Gastrocnemius medialis (tissue), 4 donors: ENCODE measurements around the gene HAVCR2. TPM values are rescaled to one million over a fixed set of nuclear protein-coding genes. Genes with fewer than 3 reads are reported as not detected.
"Not testable (repeated sequence)": the region's sequence is repeated elsewhere in the genome, so short reads cannot be mapped to it uniquely, and the experiment has no call there.

Experiments used
- ATAC-seq, 2 donors: fragments of 150-250 bp; one replicate each; pipeline ENCODE4 v1.9.1; 2016
- DNase-seq, 2 donors: peaks; one replicate each; pipeline ENCODE4 v3.0.0-alpha.2; 2019
- H3K27ac ChIP-seq, 4 donors: fragments of 200-600 bp; sonication (generic); 1 replicate in 1 of 4; 2 replicates in 3 of 4; pipeline ENCODE4 v1.5.1; 2016 to 2018; ENCODE audit warnings: mild to moderate bottlenecking in 2 of 4, moderate library complexity in 1 of 4
- H3K27me3 ChIP-seq, 3 donors: fragments of 200-600 bp; sonication (generic) in 2 of 3; 1 replicate in 1 of 3; 2 replicates in 2 of 3; pipeline versions ENCODE4 v1.5.1 to v1.6.0; 2016 to 2019; ENCODE audit warnings: mild to moderate bottlenecking in 1 of 3, moderate library complexity in 1 of 3
- H3K36me3 ChIP-seq, 2 donors: fragments of 200-600 bp; sonication (generic) in 1 of 2; one replicate each; pipeline ENCODE4 v1.5.1; 2017 to 2018
- H3K4me1 ChIP-seq, 2 donors: fragments of 200-600 bp; sonication (generic) in 1 of 2; one replicate each; pipeline ENCODE4 v1.5.1; 2016 to 2017; ENCODE audit warnings: mild to moderate bottlenecking in 2 of 2
- H3K4me3 ChIP-seq, 4 donors: fragments of 200-600 bp; sonication (generic) in 3 of 4; 1 replicate in 1 of 4; 2 replicates in 3 of 4; pipeline ENCODE4 v1.5.1; 2016 to 2019; ENCODE audit warnings: mild to moderate bottlenecking in 2 of 4
- H3K9me3 ChIP-seq, 3 donors: fragments of 200-600 bp; sonication (generic) in 2 of 3; 1 replicate in 1 of 3; 2 replicates in 2 of 3; pipeline ENCODE4 v1.5.1; 2016 to 2019
- CTCF ChIP-seq, 5 experiments: fragments of 450-650 bp in 3 of 5; fragments of 200-600 bp in 2 of 5; sonication (generic) in 2 of 5; IDR thresholded peaks in 4 of 5; conservative IDR thresholded peaks in 1 of 5; 1 replicate in 4 of 5; 2 replicates in 1 of 5; pipeline ENCODE4 v1.5.1; 2016 to 2019; ENCODE audit warnings: antibody characterized with exemption in 5 of 5, mild to moderate bottlenecking in 3 of 5, moderate library complexity in 3 of 5
- POLR2A ChIP-seq, 2 donors: fragments of 450-650 bp; IDR thresholded peaks; one replicate each; pipeline ENCODE4 v1.6.1; 2017; ENCODE audit warnings: antibody characterized with exemption in 2 of 2, mild to moderate bottlenecking in 2 of 2, moderate library complexity in 2 of 2
- in situ Hi-C, 4 donors: fragments of 200-750 bp; cut with MboI; loops; one replicate each; pipeline versions ENCODE4 v1.15.0 to v1.8.0; 2017; ENCODE audit warnings: low sequenced_read_pairs in 4 of 4
- intact Hi-C: fragments of 100-400 bp; cut with DNase I; formaldehyde crosslinking; loops from one replicate; pipeline ENCODE4 v1.15.1; 2023; ENCODE audit warnings: low total_unique reads
- total RNA-seq, 4 donors: library from RNA; depleted of rRNA; stranded (reverse); fragments of >200 nt; gene quantifications; one replicate each; pipeline versions ENCODE4 v1.1.0 to v1.2.3, GENCODE V29; 2016

Gene HAVCR2
- total RNA-seq, 4 donors from 2014 or later = 1.2 to 5.0 (median 1.6) TPM

DNA sequence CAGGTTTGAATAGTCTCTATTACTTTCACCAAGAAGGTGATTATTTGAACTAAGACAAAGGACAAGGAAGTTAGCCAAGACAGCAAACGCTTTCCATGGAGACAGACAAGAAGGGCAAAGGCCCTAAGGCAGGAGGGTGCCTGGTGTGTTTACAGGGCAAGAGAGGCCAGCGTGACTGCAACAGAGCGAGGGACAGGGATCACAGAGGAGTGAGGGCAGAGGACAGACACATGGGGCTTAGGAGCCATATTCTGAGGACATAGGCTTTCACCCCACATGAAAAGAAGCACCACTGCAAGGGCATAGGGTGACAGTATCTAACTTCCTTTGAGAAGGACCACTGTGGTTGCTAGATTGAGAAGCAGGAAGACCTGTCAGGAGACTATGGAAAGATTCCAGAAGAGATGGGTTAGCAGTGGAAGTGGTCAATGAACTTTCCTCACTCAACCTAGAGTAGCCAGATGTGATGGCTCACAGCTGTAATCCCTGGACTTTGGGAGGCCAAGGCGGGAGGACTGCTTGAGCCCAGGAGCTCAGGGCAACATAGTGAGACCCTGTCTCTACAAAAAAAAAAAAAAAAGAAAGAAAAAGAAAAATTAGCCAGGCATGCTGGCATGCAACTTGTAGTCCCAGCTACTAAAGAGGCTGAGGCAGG lies 44.9 kb downstream of the HAVCR2 start:
- intact Hi-C loops = no loop called here
- H3K4me3 ChIP-seq = no peak overlapping the region
- in situ Hi-C loops = no loop called here
- TF ChIP-seq CTCF (IDR thresholded peaks at IDR 0.05 in 4 of 5, conservative IDR thresholded peaks at IDR 0.05 in 1 of 5) = no peak
- TF ChIP-seq POLR2A (IDR thresholded peaks at IDR 0.05) = no peak
- no peak overlapping the region for H3K27ac ChIP-seq
- ATAC-seq = no peak
- no peak for DNase-seq
- no peaks in the 10 kb centered on the region for H3K9me3 ChIP-seq
- H3K27me3 ChIP-seq = no peaks in the 10 kb centered on the region
- H3K4me1 ChIP-seq = no peaks in the 10 kb centered on the region
- H3K36me3 ChIP-seq = no peaks in the 10 kb centered on the region

GRCh38 chr5:157059891-157060290 lies 49.0 kb downstream of the HAVCR2 start:
- Histone ChIP-seq H3K36me3 (no peaks in the 10 kb centered on the region), H3K4me1 (no peaks in the 10 kb centered on the region), H3K4me3 (no peak overlapping the region), H3K27ac (no peak overlapping the region), H3K27me3 (no peaks in the 10 kb centered on the region), H3K9me3 (no peaks in the 10 kb centered on the region)
- intact Hi-C loops = no loop called here
- DNase-seq (no peak), ATAC-seq (no peak)
- TF ChIP-seq POLR2A (IDR thresholded peaks at IDR 0.05) (no peak), CTCF (IDR thresholded peaks at IDR 0.05 in 4 of 5, conservative IDR thresholded peaks at IDR 0.05 in 1 of 5) (no peak)
- in situ Hi-C loops = no loop called here

GRCh38 chr5:157059093-157059539 lies 49.7 kb downstream of the HAVCR2 start, which contains the start of gene HAVCR1:
Gene HAVCR1 (minus strand): TSS chr5:157059116. CDS start chr5:157057943, 1,173 bp downstream.
- Histone ChIP-seq H3K27me3 (no peaks in the 10 kb centered on the region), H3K9me3 (no peaks in the 10 kb centered on the region), H3K4me3 (no peak within 1 kb of the TSS), H3K36me3 (no peaks in the 10 kb centered on the region), H3K4me1 (no peaks in the 10 kb centered on the region), H3K27ac (no peak within 1 kb of the TSS)
- ATAC-seq = no peak
- TF ChIP-seq CTCF (IDR thresholded peaks at IDR 0.05 in 4 of 5, conservative IDR thresholded peaks at IDR 0.05 in 1 of 5) (no peak), POLR2A (IDR thresholded peaks at IDR 0.05) (no peak)
- intact Hi-C loops (no loop called here), in situ Hi-C loops (no loop called here)
- no peak for DNase-seq

DNA sequence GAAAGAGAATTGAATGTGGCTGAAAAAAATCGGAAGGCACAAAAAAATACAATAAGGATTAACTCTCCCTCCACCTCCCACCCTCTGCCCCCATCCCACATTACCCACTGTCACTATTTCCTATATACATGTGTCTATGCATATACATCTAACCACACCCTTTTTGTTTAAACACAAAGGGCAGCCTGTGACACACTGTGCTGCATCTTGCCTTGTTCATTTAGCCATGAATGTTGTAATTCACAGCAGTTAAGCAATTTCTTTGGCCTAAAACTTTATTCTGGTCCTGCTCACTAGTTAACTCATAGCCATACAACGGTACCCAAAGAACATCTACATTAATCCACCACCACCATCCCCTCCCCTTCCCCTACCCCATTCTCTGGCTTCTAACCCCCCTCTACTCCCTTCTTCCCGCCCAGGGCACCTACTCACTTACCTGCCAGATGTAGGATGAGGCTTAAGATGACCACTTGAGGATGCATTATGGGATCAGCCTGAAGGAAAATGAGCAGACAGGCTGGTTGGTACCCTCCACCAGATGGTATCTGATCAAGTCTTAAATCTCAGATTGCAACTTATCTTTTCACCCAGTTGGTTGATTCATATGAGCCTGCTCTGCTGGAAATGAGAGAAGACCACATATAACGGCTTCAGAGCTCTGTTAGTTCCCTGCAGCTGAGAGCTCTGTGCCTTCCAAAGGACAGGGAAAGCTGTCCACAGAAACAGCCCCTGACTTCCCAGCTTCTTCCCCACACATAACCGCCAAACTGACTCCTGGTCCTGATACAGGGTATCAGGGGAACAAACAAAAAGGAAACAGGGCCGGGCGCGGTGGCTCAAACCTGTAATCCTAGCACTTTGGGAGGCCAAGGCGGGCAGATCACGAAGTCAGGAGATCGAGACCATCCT lies 51.1 kb downstream of the HAVCR2 start:
- no peak overlapping the region for H3K27ac ChIP-seq
- H3K4me3 ChIP-seq = no peak overlapping the region
- H3K36me3 ChIP-seq = no peaks in the 10 kb centered on the region
- no peaks in the 10 kb centered on the region for H3K27me3 ChIP-seq
- intact Hi-C loops = no loop called here
- H3K9me3 ChIP-seq = no peaks in the 10 kb centered on the region
- no peak for DNase-seq
- TF ChIP-seq CTCF (IDR thresholded peaks at IDR 0.05 in 4 of 5, conservative IDR thresholded peaks at IDR 0.05 in 1 of 5) (no peak), POLR2A (IDR thresholded peaks at IDR 0.05) (no peak)
- ATAC-seq = no peak
- in situ Hi-C loops = no loop called here
- no peaks in the 10 kb centered on the region for H3K4me1 ChIP-seq

GRCh38 chr5:157056848-157057247 lies 52.0 kb downstream of the HAVCR2 start:
- ATAC-seq, H3K36me3 ChIP-seq, in situ Hi-C loops, H3K4me3 ChIP-seq, H3K9me3 ChIP-seq, H3K27ac ChIP-seq, DNase-seq, H3K4me1 ChIP-seq, H3K27me3 ChIP-seq, intact Hi-C loops: not testable (repeated sequence)
